Stimulated activated CD8-positive, alpha-beta memory T cell treated with anti-CD3 and anti-CD28 coated beads, Interleukin-12 subunit alpha, Interleukin-12 subunit beta, amount 100 ng/mL, for 24 hours (primary cell): ENCODE results near the gene AP1B1.
"Not testable (repeated sequence)": the region's sequence is repeated elsewhere in the genome, so short reads cannot be mapped to it uniquely, and the experiment has no call there.

Experiments used
- DNase-seq: peaks from one replicate; pipeline ENCODE4 v3.0.0-alpha.2; 2020; ENCODE audit errors: extremely low read depth

AP1B1 gene

GRCh38 chr22:29386708-29387107, 1.7 kb downstream of the AP1B1 start:
- no peak for DNase-seq

- no peak for DNase-seq
Measured at GRCh38 chr22:29385748-29386147, 2.6 kb downstream of the AP1B1 start.

GRCh38 chr22:29385151-29385704, 3.1 kb downstream of the AP1B1 start:
- no peak for DNase-seq

GRCh38 chr22:29383740-29384139, 4.6 kb downstream of the AP1B1 start:
- DNase-seq = no peak

GRCh38 chr22:29382580-29383302, 5.6 kb downstream of the AP1B1 start:
- no peak for DNase-seq

GRCh38 chr22:29380856-29381255, 7.5 kb downstream of the AP1B1 start:
- no peak for DNase-seq

- no peak for DNase-seq
Measured at GRCh38 chr22:29380032-29380781, 8.2 kb downstream of the AP1B1 start.

GRCh38 chr22:29379258-29379657, 9.1 kb downstream of the AP1B1 start:
- DNase-seq = no peak

- no peak for DNase-seq
Measured at GRCh38 chr22:29377979-29378378, 10.4 kb downstream of the AP1B1 start.

GRCh38 chr22:29376705-29377104, 11.7 kb downstream of the AP1B1 start:
- not testable (repeated sequence) for DNase-seq

GRCh38 chr22:29375398-29376076, 12.8 kb downstream of the AP1B1 start:
- DNase-seq = no peak

GRCh38 chr22:29374806-29375205, 13.6 kb downstream of the AP1B1 start:
- DNase-seq = not testable (repeated sequence)

GRCh38 chr22:29374401-29374800, 14.0 kb downstream of the AP1B1 start:
- DNase-seq = no peak

- no peak for DNase-seq
Measured at GRCh38 chr22:29370537-29370936, 17.8 kb downstream of the AP1B1 start.

- DNase-seq = no peak
Measured at GRCh38 chr22:29369460-29369859, 18.9 kb downstream of the AP1B1 start.

GRCh38 chr22:29359469-29359868, 28.9 kb downstream of the AP1B1 start:
- no peak for DNase-seq

GRCh38 chr22:29357193-29357890, 31.0 kb downstream of the AP1B1 start:
- DNase-seq = not testable (repeated sequence)

- DNase-seq = no peak
Measured at GRCh38 chr22:29353860-29354259, 34.5 kb downstream of the AP1B1 start.

GRCh38 chr22:29353286-29353685, 35.1 kb downstream of the AP1B1 start:
- no peak for DNase-seq

- DNase-seq = no peak
Measured at GRCh38 chr22:29352778-29353177, 35.6 kb downstream of the AP1B1 start.

- DNase-seq = no peak
Measured at GRCh38 chr22:29351891-29352290, 36.5 kb downstream of the AP1B1 start.

GRCh38 chr22:29351042-29351441, 37.3 kb downstream of the AP1B1 start:
- DNase-seq = no peak
